ENCODE measurements around the gene CAGE1.
"Not testable (repeated sequence)": the region's sequence is repeated elsewhere in the genome, so short reads cannot be mapped to it uniquely, and the experiment has no call there.

Gene CAGE1

DNA sequence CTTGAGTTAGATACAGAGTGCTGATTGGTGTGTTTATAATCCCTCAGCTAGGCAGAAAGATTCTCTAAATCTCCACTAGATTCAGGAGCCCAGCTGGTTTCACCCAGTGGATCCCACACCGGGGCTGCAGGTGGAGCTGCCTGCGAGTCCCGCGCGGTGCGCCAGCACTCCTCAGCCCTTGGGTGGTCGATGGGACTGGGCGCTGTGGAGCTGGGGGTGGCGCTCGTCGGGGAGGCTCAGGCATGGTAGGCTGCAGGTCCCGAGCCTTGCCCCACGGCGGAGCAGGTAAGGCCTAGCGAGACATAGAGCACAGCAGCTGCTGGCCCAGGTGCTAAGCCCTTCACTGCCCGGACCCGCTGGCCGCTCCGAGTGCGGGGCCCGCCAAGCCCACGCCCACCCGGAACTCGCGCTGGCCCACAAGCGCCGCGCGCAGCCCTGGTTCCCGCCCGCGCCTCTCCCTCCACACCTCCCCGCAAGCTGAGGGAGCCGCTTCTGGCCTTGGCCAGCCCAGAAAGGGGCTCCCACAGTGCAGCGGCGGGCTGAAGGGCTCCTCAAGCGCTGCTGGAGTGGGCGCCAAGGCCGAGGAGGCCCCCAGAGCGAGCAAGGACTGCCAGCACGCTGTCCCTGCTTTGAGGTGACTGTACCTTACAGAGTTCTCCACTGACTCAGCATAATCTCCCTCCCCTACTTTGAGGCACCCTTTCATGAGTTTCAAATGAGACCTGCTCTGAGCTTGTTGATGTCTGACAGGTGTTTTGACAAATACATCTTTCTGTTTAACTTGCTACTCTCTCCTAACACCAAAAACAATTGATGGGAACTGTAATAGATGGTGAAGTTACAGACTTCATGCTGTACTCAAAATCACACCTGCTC, 72.6 kb downstream of the CAGE1 start:
- TF ChIP-seq, protein P1, sequence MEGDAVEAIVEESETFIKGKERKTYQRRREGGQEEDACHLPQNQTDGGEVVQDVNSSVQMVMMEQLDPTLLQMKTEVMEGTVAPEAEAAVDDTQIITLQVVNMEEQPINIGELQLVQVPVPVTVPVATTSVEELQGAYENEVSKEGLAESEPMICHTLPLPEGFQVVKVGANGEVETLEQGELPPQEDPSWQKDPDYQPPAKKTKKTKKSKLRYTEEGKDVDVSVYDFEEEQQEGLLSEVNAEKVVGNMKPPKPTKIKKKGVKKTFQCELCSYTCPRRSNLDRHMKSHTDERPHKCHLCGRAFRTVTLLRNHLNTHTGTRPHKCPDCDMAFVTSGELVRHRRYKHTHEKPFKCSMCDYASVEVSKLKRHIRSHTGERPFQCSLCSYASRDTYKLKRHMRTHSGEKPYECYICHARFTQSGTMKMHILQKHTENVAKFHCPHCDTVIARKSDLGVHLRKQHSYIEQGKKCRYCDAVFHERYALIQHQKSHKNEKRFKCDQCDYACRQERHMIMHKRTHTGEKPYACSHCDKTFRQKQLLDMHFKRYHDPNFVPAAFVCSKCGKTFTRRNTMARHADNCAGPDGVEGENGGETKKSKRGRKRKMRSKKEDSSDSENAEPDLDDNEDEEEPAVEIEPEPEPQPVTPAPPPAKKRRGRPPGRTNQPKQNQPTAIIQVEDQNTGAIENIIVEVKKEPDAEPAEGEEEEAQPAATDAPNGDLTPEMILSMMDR (IDR thresholded peaks at IDR 0.05; ENCODE audit: low read depth, low read length) = no peak
- H3K4me3 ChIP-seq (replicated peaks in 1 of 2; ENCODE audit: low read depth in 2 of 2, low read length in 2 of 2) = no peak overlapping the region
- no peak for DNase-seq (ENCODE audit: low read depth in 2 of 2)

DNA sequence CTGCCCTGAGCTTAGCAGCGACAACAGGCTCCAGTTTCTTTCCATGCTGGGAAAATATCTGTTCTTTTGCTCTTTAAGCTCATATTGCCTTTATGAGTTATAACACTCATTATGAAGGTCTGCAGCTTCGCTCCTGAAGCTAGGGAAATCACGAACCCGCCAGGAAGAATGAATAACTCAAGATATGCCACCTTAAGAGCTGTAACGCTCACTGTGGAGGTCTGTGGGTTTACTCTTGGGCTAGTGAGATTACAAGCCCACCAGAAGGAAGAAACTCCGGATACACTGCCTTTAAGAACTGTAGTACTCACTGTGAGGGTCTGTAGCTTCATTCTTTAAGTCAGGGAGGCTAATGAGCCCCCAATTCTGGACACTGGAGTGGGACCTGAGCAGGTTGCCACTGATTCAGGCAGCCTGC, 73.6 kb downstream of the CAGE1 start:
- H3K4me3 ChIP-seq (replicated peaks in 1 of 2; ENCODE audit: low read depth in 2 of 2, low read length in 2 of 2) = no peak overlapping the region
- no peak for DNase-seq (ENCODE audit: low read depth in 2 of 2)
- TF ChIP-seq, protein P1 (IDR thresholded peaks at IDR 0.05; ENCODE audit: low read depth, low read length) = no peak

DNA sequence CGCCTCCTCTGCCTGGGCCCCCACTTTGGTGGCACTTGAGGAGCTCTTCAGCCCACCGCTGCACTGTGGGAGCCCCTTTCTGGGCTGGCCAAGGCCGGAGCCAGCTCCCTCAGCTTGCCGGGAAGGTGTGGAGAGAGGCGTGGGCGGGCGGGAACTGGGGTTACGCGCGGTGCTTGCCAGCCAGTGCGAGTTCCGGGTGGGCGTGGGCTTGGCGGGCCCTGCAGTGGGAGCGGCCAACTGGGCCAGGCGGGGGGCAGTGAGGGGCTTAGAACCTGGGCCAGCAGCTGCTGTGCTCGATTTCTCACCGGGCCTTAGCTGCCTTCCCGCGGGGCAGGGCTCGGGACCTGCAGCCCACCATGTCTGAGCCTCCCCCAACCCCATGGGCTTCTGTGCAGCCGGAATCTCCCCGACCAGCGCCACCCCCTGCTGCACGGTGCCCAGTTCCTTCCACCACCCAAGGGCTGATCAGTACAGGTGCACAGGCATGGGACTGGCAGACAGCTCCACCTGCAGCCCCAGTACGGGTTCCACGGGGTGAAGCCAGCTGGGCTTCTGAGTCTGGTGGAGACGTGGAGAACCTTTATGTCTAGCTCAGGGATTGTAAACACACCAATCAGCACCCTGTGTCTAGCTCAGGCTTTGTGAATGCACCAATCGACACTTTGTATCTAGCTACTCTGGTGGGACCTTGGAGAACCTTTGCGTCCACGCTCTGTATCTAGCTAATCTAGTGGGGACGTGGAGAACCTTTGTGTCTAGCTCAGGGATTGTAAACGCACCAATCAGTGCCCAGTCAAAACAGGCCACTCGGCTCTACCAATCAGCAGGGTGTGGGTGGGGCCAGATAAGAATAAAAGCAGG, 74.2 kb downstream of the CAGE1 start:
- H3K4me3 ChIP-seq (replicated peaks in 1 of 2; ENCODE audit: low read depth in 2 of 2, low read length in 2 of 2); DNase-seq (ENCODE audit: low read depth in 2 of 2): not testable (repeated sequence)

DNA sequence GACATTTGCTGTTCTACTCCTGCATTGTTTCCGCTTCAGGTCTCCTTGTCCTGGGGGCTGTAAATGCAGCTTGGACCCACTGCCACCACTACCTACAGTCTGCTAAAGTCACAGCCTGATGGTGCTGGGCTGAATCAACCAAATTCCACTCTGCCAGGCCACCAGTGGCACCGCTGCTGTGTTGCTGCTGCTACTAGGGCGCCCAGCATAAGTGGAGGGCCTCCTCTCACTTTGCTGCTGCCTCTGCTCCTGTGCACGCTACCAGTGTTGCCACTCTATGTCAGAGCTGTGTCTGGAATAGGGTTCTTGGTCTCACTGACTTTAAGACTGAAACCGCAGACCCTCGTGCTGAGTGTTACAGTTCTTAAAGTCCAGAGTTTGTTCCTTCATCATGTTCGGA, 75.1 kb downstream of the CAGE1 start:
- DNase-seq (ENCODE audit: low read depth in 2 of 2) = no peak
- TF ChIP-seq, protein P1 (IDR thresholded peaks at IDR 0.05; ENCODE audit: low read depth, low read length) = no peak

DNA sequence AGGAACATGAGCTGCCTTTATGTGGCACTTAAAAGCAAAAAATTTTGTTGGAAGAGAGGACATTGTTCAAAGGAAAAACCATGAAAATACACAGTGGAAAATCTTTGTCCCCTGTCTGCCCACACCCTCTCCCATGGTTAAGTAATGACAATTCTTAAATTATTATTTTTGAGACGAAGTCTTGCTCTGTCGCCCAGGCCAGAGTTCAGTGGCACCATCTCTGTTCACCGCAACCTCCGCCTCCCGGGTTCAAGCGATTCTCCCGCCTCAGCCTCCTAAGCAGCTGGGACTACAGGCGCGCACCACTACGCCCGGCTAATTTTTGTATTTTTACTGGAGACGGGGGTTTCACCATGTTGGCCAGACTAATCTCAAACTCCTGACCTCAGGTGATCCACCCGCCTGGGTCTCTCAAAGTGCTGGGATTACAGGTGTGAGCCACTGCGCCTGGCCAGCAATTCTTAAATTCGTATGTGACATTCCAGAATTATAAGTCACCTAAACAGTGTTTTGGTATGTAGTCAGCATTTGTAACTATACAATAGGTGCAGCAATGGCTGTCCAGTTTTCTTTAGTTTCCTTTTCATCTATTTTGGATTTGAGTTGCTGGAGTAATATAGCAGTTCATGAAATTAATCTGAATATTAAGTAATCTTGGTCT, 75.9 kb downstream of the CAGE1 start:
- TF ChIP-seq, protein P1 (IDR thresholded peaks at IDR 0.05; ENCODE audit: low read depth, low read length) = no peak
- peak overlapping the region; percentile 96 to 97 for H3K4me3 ChIP-seq (replicated peaks in 1 of 2; ENCODE audit: low read depth in 2 of 2, low read length in 2 of 2)
- no peak for DNase-seq (ENCODE audit: low read depth in 2 of 2)

More for the DNA sequence above, 75.1 kb downstream of the CAGE1 start:
- no peak overlapping the region for H3K4me3 ChIP-seq (replicated peaks in 1 of 2; ENCODE audit: low read depth in 2 of 2, low read length in 2 of 2)

DNA sequence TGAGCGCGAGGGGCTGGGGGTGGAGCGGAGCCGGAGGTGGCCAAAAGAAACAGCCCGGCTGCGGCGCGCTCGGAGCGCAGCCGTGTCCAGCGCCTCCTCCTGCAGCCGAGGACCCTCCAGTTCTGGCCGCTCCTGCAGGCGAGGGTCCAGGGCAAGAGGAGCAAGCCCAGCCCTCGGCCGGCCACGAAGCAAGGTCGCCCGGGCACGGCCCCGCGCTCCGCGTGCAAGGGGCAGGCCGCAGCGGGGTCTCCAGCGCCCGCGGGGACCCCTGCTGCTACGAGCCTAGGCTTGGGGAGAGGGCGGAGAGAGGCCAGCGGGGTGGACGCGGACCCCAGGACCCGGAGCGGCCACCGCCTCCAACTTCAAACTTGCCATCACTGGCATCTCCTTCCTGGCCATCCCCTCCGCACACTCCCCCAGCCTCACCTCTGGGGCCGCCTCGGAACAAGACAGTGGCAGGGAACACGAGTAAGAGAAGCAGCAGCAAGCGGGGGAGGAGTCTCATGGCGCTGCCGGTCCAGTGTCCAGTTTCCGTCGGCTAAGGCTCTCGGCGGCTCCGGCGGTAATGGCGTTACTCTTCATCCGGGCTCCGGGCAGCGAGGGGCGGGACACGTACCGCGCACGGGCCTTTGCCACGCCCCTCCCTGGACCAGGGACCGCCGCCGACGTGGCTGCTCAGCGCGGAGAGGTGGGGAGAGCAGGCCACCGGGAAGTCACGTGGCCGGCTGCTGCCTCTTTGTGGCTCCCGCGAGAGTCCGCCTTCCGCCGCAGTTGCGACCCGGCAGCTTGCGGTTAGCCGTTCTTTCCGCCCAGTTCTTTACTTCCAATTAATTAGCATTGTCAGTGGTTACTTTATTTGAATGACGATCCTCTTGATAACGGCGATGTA, 76.7 kb downstream of the CAGE1 start, which contains the start of gene SSR1:
Gene SSR1, minus strand, starts transcription at position 584 of the 889 bp plus-strand sequence. Its CDS starts 79 bp downstream, at position 505.
- peak; percentile 96 to 98 for DNase-seq (ENCODE audit: low read depth in 2 of 2)
- TF ChIP-seq, protein P1 (IDR thresholded peaks at IDR 0.05; ENCODE audit: low read depth, low read length) = no peak
- H3K4me3 ChIP-seq (replicated peaks in 1 of 2; ENCODE audit: low read depth in 2 of 2, low read length in 2 of 2) = peak within 1 kb of the TSS; percentile 96 to 97

All from cardiac fibroblast (primary cell).